K562 (cell line): Measurements from ENCODE around the gene ATOH8.

Source experiments
- CREB1 ChIP-seq, 2 experiments: sonication (generic) in 1 of 2; formaldehyde crosslinking in 1 of 2; IDR thresholded peaks; 2 replicates each; pipeline versions ENCODE4 v1.6.1 to v1.8.0; 2012 to 2022; ENCODE audit warnings: inconsistent platforms in 1 of 2, mild to moderate bottlenecking in 1 of 2, missing genetic modification reagents in 1 of 2, moderate library complexity in 1 of 2
- EZH2 ChIP-seq: IDR thresholded peaks from 2 replicates; pipeline ENCODE4 v1.6.1; 2012; ENCODE audit warnings: low read depth, mild to moderate bottlenecking, inconsistent platforms, low read length, borderline replicate concordance
- FOXK2 ChIP-seq, 2 experiments: fragments of 450-650 bp; IDR thresholded peaks in 1 of 2; conservative IDR thresholded peaks in 1 of 2; 2 replicates each; pipeline ENCODE4 v1.6.1; 2016; ENCODE audit warnings: low read depth in 2 of 2, mild to moderate bottlenecking in 1 of 2
- HDAC6 ChIP-seq: IDR thresholded peaks from 2 replicates; pipeline ENCODE4 v1.6.1; 2012; ENCODE audit warnings: low read depth, mild to moderate bottlenecking, control low read depth, inconsistent platforms, low read length, moderate library complexity
- RAD21 ChIP-seq, 2 experiments: fragments of 250-450 bp in 1 of 2; fragments of 450-650 bp in 1 of 2; sonication (Bioruptor Pico) in 1 of 2; formaldehyde crosslinking in 1 of 2; IDR thresholded peaks in 1 of 2; conservative IDR thresholded peaks in 1 of 2; 2 replicates each; pipeline versions ENCODE4 v1.4.0 to v1.8.0; 2020 to 2022; ENCODE audit warnings: mild to moderate bottlenecking in 2 of 2, moderate library complexity in 1 of 2
- SMC3 ChIP-seq: conservative IDR thresholded peaks from 2 replicates; pipeline ENCODE4 v1.6.1; 2011; ENCODE audit warnings: low read depth, low read length, improper control_type of control experiment; ENCODE audit not compliant: insufficient read depth
- TBP ChIP-seq: optimal IDR thresholded peaks from 2 replicates; pipeline ENCODE3; 2011; ENCODE audit warnings: low read depth, low read length, improper control_type of control experiment
- TCF7L2 ChIP-seq: fragments of 150-350 bp; IDR thresholded peaks from 2 replicates; pipeline ENCODE4 v1.6.1; 2016; ENCODE audit warnings: low read depth, mild to moderate bottlenecking, low read length, moderate library complexity
- ZBTB12 ChIP-seq: fragments of 250-450 bp; sonication (Bioruptor Pico); IDR thresholded peaks from 2 replicates; pipeline ENCODE4 v1.4.0; 2020
- ZNF512 ChIP-seq: IDR thresholded peaks from 2 replicates; pipeline ENCODE4 v1.6.1; 2016; ENCODE audit warnings: missing genetic modification characterization, missing compliant biosample characterization
- ZNF699 ChIP-seq: fragments of 250-450 bp; sonication (Bioruptor Pico); IDR thresholded peaks from 2 replicates; pipeline ENCODE4 v1.8.0; 2021; ENCODE audit warnings: mild to moderate bottlenecking, moderate library complexity; ENCODE audit not compliant: insufficient replicate concordance
- TF ChIP-seq, protein P1 (sequence below), 3 experiments: IDR thresholded peaks in 2 of 3; conservative IDR thresholded peaks in 1 of 3; 2 replicates each; pipeline ENCODE4 v1.5.1; 2011 to 2012; ENCODE audit warnings: low read length in 3 of 3, mild to moderate bottlenecking in 3 of 3, control low read depth in 2 of 3, improper control_type of control experiment in 1 of 3, inconsistent platforms in 1 of 3, low read depth in 1 of 3, mixed read lengths in 1 of 3, moderate library complexity in 1 of 3; ENCODE audit not compliant: insufficient read depth in 2 of 3

DNA sequence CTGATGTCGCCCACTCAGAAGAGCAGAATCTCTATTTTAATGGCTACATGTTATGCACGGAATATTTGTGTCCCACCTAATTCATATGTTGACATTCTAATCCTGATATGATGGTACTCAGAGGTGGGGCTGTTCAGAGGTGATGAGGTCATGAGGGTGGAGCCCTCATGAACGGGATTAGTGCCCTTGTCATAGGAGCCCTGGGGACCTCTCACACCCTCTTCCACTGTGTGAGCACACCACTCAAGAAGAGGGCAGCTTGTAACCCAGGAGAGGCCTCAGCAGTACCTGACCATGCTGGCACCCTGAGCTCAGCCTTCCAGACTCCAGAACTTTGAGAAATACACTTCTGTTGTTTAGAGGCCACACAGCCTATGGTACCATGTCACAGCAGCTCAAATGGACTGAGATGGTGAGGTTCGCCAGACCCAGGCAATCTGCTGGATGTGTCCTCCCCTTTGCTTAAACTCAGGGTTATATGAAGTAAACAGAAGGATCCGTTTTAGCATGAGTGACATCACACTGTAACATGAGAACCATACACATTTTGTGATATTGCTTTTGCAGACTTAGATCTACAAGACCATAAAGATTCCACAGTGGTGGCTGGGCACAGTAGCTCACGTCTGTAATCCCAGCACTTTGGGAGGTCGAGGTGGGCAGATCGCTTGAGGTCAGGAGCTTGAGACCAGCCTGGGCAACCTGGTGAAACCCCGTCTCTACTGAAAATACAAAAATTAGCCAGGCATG is 48.7 kb downstream of the ATOH8 start:
- TF ChIP-seq HDAC6 = no peak
- no peak for TF ChIP-seq ZBTB12 (CRISPR knock-in tag)
- no peak for TF ChIP-seq TBP
- TF ChIP-seq ZNF699 (CRISPR knock-in tag) = no peak
- no peak for TF ChIP-seq EZH2
- TF ChIP-seq, protein P1, sequence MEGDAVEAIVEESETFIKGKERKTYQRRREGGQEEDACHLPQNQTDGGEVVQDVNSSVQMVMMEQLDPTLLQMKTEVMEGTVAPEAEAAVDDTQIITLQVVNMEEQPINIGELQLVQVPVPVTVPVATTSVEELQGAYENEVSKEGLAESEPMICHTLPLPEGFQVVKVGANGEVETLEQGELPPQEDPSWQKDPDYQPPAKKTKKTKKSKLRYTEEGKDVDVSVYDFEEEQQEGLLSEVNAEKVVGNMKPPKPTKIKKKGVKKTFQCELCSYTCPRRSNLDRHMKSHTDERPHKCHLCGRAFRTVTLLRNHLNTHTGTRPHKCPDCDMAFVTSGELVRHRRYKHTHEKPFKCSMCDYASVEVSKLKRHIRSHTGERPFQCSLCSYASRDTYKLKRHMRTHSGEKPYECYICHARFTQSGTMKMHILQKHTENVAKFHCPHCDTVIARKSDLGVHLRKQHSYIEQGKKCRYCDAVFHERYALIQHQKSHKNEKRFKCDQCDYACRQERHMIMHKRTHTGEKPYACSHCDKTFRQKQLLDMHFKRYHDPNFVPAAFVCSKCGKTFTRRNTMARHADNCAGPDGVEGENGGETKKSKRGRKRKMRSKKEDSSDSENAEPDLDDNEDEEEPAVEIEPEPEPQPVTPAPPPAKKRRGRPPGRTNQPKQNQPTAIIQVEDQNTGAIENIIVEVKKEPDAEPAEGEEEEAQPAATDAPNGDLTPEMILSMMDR (IDR thresholded peaks at IDR 0.05 in 2 of 3, conservative IDR thresholded peaks at IDR 0.05 in 1 of 3; ENCODE audit: insufficient read depth in 2 of 3, low read depth in 1 of 3, low read length in 3 of 3) = no peak
- TF ChIP-seq CREB1 (IDR thresholded peaks at IDR 0.05) = no peak
- TF ChIP-seq CREB1 (CRISPR knock-in tag; IDR thresholded peaks at IDR 0.05) = no peak
- TF ChIP-seq RAD21 (CRISPR knock-in tag; conservative IDR thresholded peaks at IDR 0.05 in 1 of 2, IDR thresholded peaks at IDR 0.05 in 1 of 2) = no peak
- TF ChIP-seq SMC3 = no peak
- no peak for TF ChIP-seq TCF7L2
- TF ChIP-seq ZNF512 (tag) = no peak
- TF ChIP-seq FOXK2 (conservative IDR thresholded peaks at IDR 0.05 in 1 of 2, IDR thresholded peaks at IDR 0.05 in 1 of 2; ENCODE audit: low read depth in 2 of 2) = no peak
